KMS-11 (cell line): ENCODE measurements around the gene RASSF3.
A peak's percentile ranks its signal among the peaks of the same experiment; 100 is the strongest.

ENCODE experiments used
- H2AFZ ChIP-seq: fragments of 200-600 bp; sonication (generic); 2 replicates; pipeline ENCODE4 v1.6.1; 2016; ENCODE audit warnings: antibody characterized with exemption, mixed run types, low read depth
- H3K27ac ChIP-seq: fragments of 200-600 bp; sonication (generic); 2 replicates; pipeline ENCODE4 v1.6.1; 2016; ENCODE audit warnings: mild to moderate bottlenecking, mixed run types
- H3K27me3 ChIP-seq: fragments of 200-600 bp; sonication (generic); 2 replicates; pipeline ENCODE4 v1.6.1; 2017; ENCODE audit warnings: mild to moderate bottlenecking, low read depth, mixed run types, moderate library complexity; ENCODE audit not compliant: insufficient read depth
- H3K36me3 ChIP-seq: fragments of 200-600 bp; sonication (generic); 2 replicates; pipeline ENCODE4 v1.6.1; 2017; ENCODE audit warnings: mild to moderate bottlenecking, mixed run types; ENCODE audit not compliant: insufficient read depth
- H3K4me1 ChIP-seq: fragments of 200-600 bp; sonication (generic); 2 replicates; pipeline ENCODE4 v1.6.1; 2016; ENCODE audit warnings: mild to moderate bottlenecking, low read depth, mixed run types; ENCODE audit not compliant: poor library complexity, severe bottlenecking
- H3K4me2 ChIP-seq: fragments of 200-600 bp; sonication (generic); 2 replicates; pipeline ENCODE4 v1.7.0; 2016; ENCODE audit warnings: mild to moderate bottlenecking, mixed run types
- H3K4me3 ChIP-seq: fragments of 200-600 bp; sonication (generic); IDR thresholded peaks from 2 replicates; pipeline ENCODE4 v1.6.1; 2017; ENCODE audit warnings: low read depth, low read length, mixed read lengths; ENCODE audit not compliant: insufficient read depth
- H3K79me2 ChIP-seq: fragments of 200-600 bp; sonication (generic); 2 replicates; pipeline ENCODE4 v1.6.1; 2016; ENCODE audit warnings: low read depth, mixed run types; ENCODE audit not compliant: insufficient read depth
- H3K9ac ChIP-seq: fragments of 200-600 bp; sonication (generic); 2 replicates; pipeline ENCODE4 v1.6.1; 2016; ENCODE audit warnings: mild to moderate bottlenecking, mixed run types
- H4K20me1 ChIP-seq: fragments of 200-600 bp; sonication (generic); 2 replicates; pipeline ENCODE4 v1.6.1; 2016; ENCODE audit warnings: mild to moderate bottlenecking, mixed run types; ENCODE audit not compliant: insufficient read depth
- TF ChIP-seq, protein P1 (sequence below): fragments of 200-600 bp; sonication (generic); conservative IDR thresholded peaks from 2 replicates; pipeline ENCODE4 v1.6.1; 2017; ENCODE audit warnings: low read depth, mild to moderate bottlenecking, antibody characterized with exemption, low read length, moderate library complexity, mixed read lengths

Gene RASSF3

GRCh38 chr12:64735442-64735841 lies 125.1 kb downstream of the RASSF3 start:
- Histone ChIP-seq H3K4me3 (no peak overlapping the region), H3K9ac (no peak overlapping the region), H2AFZ (no peak overlapping the region), H3K4me1 (peaks cover 32% of the 10 kb centered on the region), H3K4me2 (no peak overlapping the region), H3K79me2 (no peaks in the 10 kb centered on the region), H4K20me1 (no peaks in the 10 kb centered on the region), H3K27me3 (no peaks in the 10 kb centered on the region), H3K27ac (no peak overlapping the region), H3K36me3 (no peaks in the 10 kb centered on the region)
- TF ChIP-seq, protein P1, sequence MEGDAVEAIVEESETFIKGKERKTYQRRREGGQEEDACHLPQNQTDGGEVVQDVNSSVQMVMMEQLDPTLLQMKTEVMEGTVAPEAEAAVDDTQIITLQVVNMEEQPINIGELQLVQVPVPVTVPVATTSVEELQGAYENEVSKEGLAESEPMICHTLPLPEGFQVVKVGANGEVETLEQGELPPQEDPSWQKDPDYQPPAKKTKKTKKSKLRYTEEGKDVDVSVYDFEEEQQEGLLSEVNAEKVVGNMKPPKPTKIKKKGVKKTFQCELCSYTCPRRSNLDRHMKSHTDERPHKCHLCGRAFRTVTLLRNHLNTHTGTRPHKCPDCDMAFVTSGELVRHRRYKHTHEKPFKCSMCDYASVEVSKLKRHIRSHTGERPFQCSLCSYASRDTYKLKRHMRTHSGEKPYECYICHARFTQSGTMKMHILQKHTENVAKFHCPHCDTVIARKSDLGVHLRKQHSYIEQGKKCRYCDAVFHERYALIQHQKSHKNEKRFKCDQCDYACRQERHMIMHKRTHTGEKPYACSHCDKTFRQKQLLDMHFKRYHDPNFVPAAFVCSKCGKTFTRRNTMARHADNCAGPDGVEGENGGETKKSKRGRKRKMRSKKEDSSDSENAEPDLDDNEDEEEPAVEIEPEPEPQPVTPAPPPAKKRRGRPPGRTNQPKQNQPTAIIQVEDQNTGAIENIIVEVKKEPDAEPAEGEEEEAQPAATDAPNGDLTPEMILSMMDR = no peak

GRCh38 chr12:64736771-64737170 lies 126.5 kb downstream of the RASSF3 start:
- Histone ChIP-seq H4K20me1 (no peaks in the 10 kb centered on the region), H3K79me2 (no peaks in the 10 kb centered on the region), H2AFZ (no peak overlapping the region), H3K4me1 (peaks cover 30% of the 10 kb centered on the region), H3K27ac (no peak overlapping the region), H3K9ac (no peak overlapping the region), H3K27me3 (no peaks in the 10 kb centered on the region), H3K4me3 (no peak overlapping the region), H3K4me2 (peak overlapping the region; percentile 27; the same call in 1 of the 2 replicates), H3K36me3 (no peaks in the 10 kb centered on the region)
- TF ChIP-seq, protein P1 = no peak

GRCh38 chr12:64737539-64737938 lies 127.2 kb downstream of the RASSF3 start:
- Histone ChIP-seq H3K4me1 (peaks cover 30% of the 10 kb centered on the region), H2AFZ (no peak overlapping the region), H3K4me3 (no peak overlapping the region), H3K27ac (peak overlapping the region; percentile 6; the same call in 1 of the 2 replicates), H3K79me2 (no peaks in the 10 kb centered on the region), H4K20me1 (no peaks in the 10 kb centered on the region), H3K36me3 (no peaks in the 10 kb centered on the region), H3K9ac (no peak overlapping the region), H3K27me3 (no peaks in the 10 kb centered on the region), H3K4me2 (peak overlapping the region; percentile 27)
- TF ChIP-seq, protein P1 = no peak

GRCh38 chr12:64739778-64740177 lies 129.5 kb downstream of the RASSF3 start:
- H2AFZ ChIP-seq = no peak overlapping the region
- H3K4me2 ChIP-seq = no peak overlapping the region
- no peaks in the 10 kb centered on the region for H3K79me2 ChIP-seq
- TF ChIP-seq, protein P1 = no peak
- no peaks in the 10 kb centered on the region for H3K36me3 ChIP-seq
- no peak overlapping the region for H3K4me3 ChIP-seq
- H3K4me1 ChIP-seq = peaks cover 30% of the 10 kb centered on the region
- H3K9ac ChIP-seq = no peak overlapping the region
- no peaks in the 10 kb centered on the region for H4K20me1 ChIP-seq
- H3K27ac ChIP-seq = no peak overlapping the region
- H3K27me3 ChIP-seq = no peaks in the 10 kb centered on the region
